Pancreas (tissue), 10 donors: ENCODE data around the gene ISYNA1. TPM values are rescaled to one million over a fixed set of nuclear protein-coding genes. Genes with fewer than 3 reads are reported as not detected.

Experiments used
- ATAC-seq, 4 donors: fragments of 200-7000 bp; cut with Tn5 transposase; one replicate each; pipeline versions ENCODE4 v1.8.0 to v1.9.1; 2020; ENCODE audit warnings: mild to moderate bottlenecking in 4 of 4, moderate library complexity in 4 of 4
- DNase-seq, 6 donors: peaks; one replicate each; pipeline ENCODE4 v3.0.0-alpha.2; 2020
- FAIRE-seq: peaks from 2 replicates; lab custom pipeline; 2012; peaks lifted over from hg19 to GRCh38; lab: Jason Lieb, UNC
- H3K27ac ChIP-seq, 4 donors: fragments of 200-600 bp; sonication (generic); 1 replicate in 3 of 4; 2 replicates in 1 of 4; pipeline versions ENCODE4 v1.5.0 to v1.8.0; 2020
- H3K27me3 ChIP-seq, 4 donors: fragments of 200-600 bp; one replicate each; pipeline ENCODE4 v1.8.0; 2021
- H3K36me3 ChIP-seq, 3 donors: fragments of 200-600 bp; sonication (generic) in 1 of 3; one replicate each; pipeline versions ENCODE4 v1.5.0 to v1.8.0; 2020 to 2021
- H3K4me1 ChIP-seq, 3 donors: fragments of 200-600 bp; one replicate each; pipeline ENCODE4 v1.8.0; 2021
- H3K4me3 ChIP-seq, 4 donors: fragments of 200-600 bp; sonication (generic) in 2 of 4; one replicate each; pipeline versions ENCODE4 v1.5.0 to v1.8.0; 2020 to 2021
- H3K9me3 ChIP-seq, 4 donors: fragments of 200-600 bp; one replicate each; pipeline ENCODE4 v1.8.0; 2021
- WGBS, 2 donors: extraction: QIAGEN DNeasy Blood & Tissue Kit; methylation state at CpG; one replicate each; pipeline ENCODE4 v1.1.7; 2013; 5-methylcytosine and 5-hydroxymethylcytosine counted together
- intact Hi-C, 3 donors: fragments of 100-400 bp; cut with DNase I; formaldehyde crosslinking; loops; one replicate each; pipeline versions ENCODE4 v1.11.1 to v1.14.2; 2022
- polyA plus RNA-seq, 2 donors: library from polyadenylated mRNA; stranded (reverse); fragments of 200-250 nt; gene quantifications; one replicate each; pipeline ENCODE4 v1.2.3, GENCODE V29; 2013
- total RNA-seq, 6 donors: library from RNA; stranded (reverse); fragmentation: NEBNext Ultra II Directional in 4 of 6; extraction: Animal tissue kit (Norgen Biotek cat#: 25700) in 4 of 6; gene quantifications; one replicate each; pipeline versions ENCODE4 v1.2.1 to v1.2.4, GENCODE V29; 2021 to 2023
- TF ChIP-seq, protein P1 (sequence below), 4 donors: fragments of 200-600 bp; sonication (generic) in 3 of 4; IDR thresholded peaks; one replicate each; pipeline versions ENCODE4 v1.5.0 to v1.8.0; 2021; ENCODE audit warnings: antibody characterized with exemption in 4 of 4
- donor health status: healthy with polysubstance abuse.
- donor health status: DM: no; HTN: no; CAD: no; lungs with moderate emphysema.
- donor health status: DM: no; HTN: no; CAD: no.
- donor health status: control.
- donor health status: control.
- donor health status: Bipolar disorder and iron deficiency.
- donor health status: DM: yes; HTN: yes; CAD: no.
- donor health status: DM: no; HTN: no; CAD: no.
- donor health status: DM: no; HTN: no; CAD: no.
- donor health status: DM: yes; HTN: yes; CAD: no.

Gene ISYNA1
- total and polyA plus RNA-seq, 8 donors, result 26.1 to 309 (median 48.2) TPM

DNA sequence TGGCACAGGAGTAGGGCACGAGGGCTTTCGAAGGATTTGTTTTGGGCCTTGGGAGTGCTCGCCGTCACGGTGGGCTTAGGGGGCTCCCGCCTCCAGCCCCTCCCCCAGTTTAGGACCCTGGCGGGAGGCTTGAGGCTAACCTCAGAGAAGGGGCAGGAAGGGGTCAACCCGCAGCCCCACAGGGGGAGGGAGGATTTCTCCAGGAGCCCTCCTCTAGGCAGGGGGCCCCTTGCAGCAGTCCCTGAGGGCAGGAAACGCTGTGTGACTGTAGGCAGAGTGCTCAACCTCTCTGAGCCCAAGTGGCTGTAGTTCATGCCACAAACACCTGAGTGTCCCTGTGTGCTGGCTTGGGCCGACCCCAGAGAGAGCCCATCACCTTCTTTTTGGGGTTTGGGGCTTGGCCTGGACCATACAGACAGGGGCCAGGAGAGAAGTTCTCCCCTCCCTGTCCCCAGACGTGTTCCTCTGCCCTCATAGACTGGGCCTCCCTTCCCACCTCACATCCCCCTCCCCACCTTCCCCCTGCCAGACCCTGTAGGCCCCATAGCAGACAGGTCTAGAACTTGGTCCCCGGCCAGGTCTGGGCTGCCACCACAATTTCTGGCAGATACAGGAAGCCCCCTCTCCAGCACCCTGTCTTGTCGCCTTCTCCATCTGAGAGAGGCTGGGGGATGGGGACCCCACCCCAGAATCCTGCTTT is 8.1 kb downstream of the ISYNA1 start:
- no peaks in the 10 kb centered on the region for H3K4me1 ChIP-seq
- H3K9me3 ChIP-seq, result no peaks in the 10 kb centered on the region
- no peak for FAIRE-seq
- intact Hi-C loops, result no loop called here
- no peak for ATAC-seq
- peak in 2 of 6 donors; percentile 42 to 70 for DNase-seq
- H3K36me3 ChIP-seq, result no peaks in the 10 kb centered on the region
- TF ChIP-seq, protein P1, sequence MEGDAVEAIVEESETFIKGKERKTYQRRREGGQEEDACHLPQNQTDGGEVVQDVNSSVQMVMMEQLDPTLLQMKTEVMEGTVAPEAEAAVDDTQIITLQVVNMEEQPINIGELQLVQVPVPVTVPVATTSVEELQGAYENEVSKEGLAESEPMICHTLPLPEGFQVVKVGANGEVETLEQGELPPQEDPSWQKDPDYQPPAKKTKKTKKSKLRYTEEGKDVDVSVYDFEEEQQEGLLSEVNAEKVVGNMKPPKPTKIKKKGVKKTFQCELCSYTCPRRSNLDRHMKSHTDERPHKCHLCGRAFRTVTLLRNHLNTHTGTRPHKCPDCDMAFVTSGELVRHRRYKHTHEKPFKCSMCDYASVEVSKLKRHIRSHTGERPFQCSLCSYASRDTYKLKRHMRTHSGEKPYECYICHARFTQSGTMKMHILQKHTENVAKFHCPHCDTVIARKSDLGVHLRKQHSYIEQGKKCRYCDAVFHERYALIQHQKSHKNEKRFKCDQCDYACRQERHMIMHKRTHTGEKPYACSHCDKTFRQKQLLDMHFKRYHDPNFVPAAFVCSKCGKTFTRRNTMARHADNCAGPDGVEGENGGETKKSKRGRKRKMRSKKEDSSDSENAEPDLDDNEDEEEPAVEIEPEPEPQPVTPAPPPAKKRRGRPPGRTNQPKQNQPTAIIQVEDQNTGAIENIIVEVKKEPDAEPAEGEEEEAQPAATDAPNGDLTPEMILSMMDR (IDR thresholded peaks at IDR 0.05), result no peak
- H3K4me3 ChIP-seq, result no peak overlapping the region
- WGBS, 2 donors, result 78 to 80% methylated on average over 13 of the region's 13 CpGs
- peak overlapping the region in 2 of 4 donors; percentile 22 to 66 for H3K27ac ChIP-seq
- H3K27me3 ChIP-seq, result no peaks in the 10 kb centered on the region

- H3K27me3 ChIP-seq, result no peaks in the 10 kb centered on the region
- intact Hi-C loops, result no loop called here
- ATAC-seq (peak; percentile 32 to 68 (median 56)), FAIRE-seq (no peak), DNase-seq (peak in 3 of 6 donors; percentile 50 to 87 (median 71))
- no peaks in the 10 kb centered on the region for H3K9me3 ChIP-seq
- H3K4me1 ChIP-seq, result no peaks in the 10 kb centered on the region
- TF ChIP-seq, protein P1 (IDR thresholded peaks at IDR 0.05), result no peak
- 51 to 58% methylated on average over 72 to 77 of the region's 77 CpGs for WGBS, 2 donors
- H3K36me3 ChIP-seq, result no peaks in the 10 kb centered on the region
- H3K27ac ChIP-seq, result peak overlapping the region; percentile 17 to 66 (median 32)
- peak overlapping the region in 1 of 4 donors; percentile 26 for H3K4me3 ChIP-seq
Observed at GRCh38 chr19:18428787-18429674, 8.9 kb downstream of the ISYNA1 start.

DNA sequence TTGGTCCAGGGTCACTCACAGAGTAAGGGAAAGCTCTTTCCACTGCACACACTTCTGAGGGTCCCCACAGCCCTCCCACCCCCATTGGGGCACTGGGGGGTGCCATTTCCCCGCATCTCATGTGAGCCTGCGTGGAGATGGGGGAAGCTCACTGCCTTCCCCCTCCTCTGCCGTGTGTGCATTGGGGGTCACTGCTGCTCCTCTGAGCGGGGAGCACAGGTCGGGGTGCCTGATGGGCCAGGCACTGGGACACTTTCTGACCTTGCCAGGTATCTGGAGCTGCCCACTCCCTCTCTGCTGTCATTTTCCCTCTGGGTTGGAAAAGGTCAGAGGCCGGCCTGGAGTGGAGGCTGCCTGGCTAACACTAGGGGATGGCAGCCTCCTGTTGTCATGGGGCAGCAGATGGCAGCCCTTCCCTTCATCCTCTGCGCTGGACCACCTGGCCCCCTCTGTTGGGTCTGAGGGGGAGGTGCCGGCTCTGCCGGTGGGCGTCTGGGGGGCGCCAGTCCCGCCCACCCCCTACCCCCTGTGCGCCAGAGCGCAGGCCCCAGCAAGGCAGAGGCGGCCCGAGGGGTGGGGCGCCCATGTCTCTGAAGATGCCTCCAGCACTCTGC is 9.7 kb downstream of the ISYNA1 start:
- no peaks in the 10 kb centered on the region for H3K9me3 ChIP-seq
- no peaks in the 10 kb centered on the region for H3K4me1 ChIP-seq
- H3K27me3 ChIP-seq, result no peaks in the 10 kb centered on the region
- FAIRE-seq, result no peak
- H3K36me3 ChIP-seq, result no peaks in the 10 kb centered on the region
- H3K27ac ChIP-seq, result peak overlapping the region in 2 of 4 donors; percentile 41 to 66
- intact Hi-C loops, result no loop called here
- no peak overlapping the region for H3K4me3 ChIP-seq
- DNase-seq, result peak in 1 of 6 donors; percentile 59
- TF ChIP-seq, protein P1 (IDR thresholded peaks at IDR 0.05), result no peak
- ATAC-seq, result no peak
- WGBS, 2 donors, result 81 to 85% methylated on average over 15 to 17 of the region's 17 CpGs

DNA sequence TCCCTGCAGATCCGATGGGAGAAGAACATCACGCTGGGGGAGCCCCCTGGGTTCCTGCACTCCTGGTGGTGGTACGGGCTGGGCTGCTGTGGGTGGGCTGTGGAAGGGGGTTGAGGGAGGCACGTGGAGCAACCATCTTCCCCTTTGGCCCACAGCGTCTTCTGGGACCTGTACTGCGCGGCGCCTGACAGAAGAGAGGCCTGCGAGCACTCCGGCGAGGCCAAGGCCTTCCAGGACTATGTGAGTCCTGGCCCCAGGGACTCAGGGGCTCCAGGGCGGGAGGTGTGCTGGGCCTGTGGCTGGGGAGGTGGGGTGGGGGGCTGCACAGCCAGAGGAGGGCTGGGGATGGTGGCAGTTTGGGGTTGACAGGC is 10.2 kb downstream of the ISYNA1 start:
- Histone ChIP-seq H3K4me3 (no peak overlapping the region), H3K9me3 (no peaks in the 10 kb centered on the region), H3K4me1 (no peaks in the 10 kb centered on the region), H3K36me3 (no peaks in the 10 kb centered on the region), H3K27me3 (no peaks in the 10 kb centered on the region), H3K27ac (no peak overlapping the region)
- FAIRE-seq, result no peak
- 89 to 94% methylated on average over 11 to 12 of the region's 12 CpGs for WGBS, 2 donors
- intact Hi-C loops, result no loop called here
- no peak for ATAC-seq
- TF ChIP-seq, protein P1 (IDR thresholded peaks at IDR 0.05), result no peak
- peak in 1 of 6 donors; percentile 55 for DNase-seq
